ENCODE data around the gene NOL7.

GRCh38 chr6:13664703-13665352, 49.7 kb downstream of the NOL7 start:
- TF ChIP-seq CTCF (IDR thresholded peaks at IDR 0.05) (no peak), POLR2A (IDR thresholded peaks at IDR 0.05) (no peak)

All from uterus (tissue), 2 donors.